GM19452 (cell line): ENCODE results near the gene POC1A.

Experiments used
- ATAC-seq: cut with Tn5 transposase; IDR thresholded peaks from one replicate; pipeline ENCODE4 v1.9.1; 2021; ENCODE audit not compliant: unreplicated experiment

POC1A gene

DNA sequence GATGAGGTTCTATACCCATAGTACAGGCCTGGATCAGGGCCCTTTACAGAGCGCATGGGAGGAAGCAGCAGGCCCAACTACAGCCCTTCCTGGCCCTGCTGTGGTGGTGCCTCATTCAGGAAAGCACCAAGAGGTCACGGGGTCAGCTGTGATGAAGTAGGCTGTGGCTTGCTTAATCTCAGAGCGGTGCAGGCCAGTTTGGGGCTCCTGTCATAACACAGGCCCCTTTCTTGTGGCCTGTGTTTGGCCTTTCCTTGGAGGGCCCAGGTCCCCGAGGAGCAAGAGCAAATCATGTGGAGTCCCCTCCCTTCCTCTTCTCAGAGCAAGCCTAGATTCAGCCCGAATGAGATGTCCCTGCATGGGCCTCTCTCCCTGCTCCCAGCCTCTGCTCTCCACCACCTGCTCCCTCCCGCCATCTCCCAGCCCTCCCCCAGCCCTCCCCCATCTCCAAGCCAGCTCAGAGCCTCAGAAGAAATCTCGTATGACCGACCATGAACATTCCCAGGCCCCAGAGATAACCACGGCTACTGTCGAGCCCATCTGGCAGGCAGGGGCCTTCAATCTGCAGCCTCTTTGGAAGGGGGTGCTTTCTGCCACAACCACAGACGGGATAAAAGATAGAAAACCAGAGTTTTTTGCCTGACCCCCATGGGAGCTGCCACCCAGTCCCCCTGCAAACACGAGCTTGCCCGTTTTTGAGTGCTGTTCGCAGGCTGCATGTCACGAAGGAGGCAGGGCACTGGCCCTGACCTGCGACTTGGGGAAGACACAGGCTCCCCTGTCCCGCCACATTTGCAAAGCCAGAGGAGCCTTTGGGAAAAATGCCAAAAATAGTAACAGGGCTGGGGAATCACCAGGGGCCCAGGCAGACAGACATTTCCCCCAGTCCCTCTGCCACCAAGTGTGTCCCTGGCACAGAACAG is 65.5 kb downstream of the POC1A start:
- no peak for ATAC-seq

DNA sequence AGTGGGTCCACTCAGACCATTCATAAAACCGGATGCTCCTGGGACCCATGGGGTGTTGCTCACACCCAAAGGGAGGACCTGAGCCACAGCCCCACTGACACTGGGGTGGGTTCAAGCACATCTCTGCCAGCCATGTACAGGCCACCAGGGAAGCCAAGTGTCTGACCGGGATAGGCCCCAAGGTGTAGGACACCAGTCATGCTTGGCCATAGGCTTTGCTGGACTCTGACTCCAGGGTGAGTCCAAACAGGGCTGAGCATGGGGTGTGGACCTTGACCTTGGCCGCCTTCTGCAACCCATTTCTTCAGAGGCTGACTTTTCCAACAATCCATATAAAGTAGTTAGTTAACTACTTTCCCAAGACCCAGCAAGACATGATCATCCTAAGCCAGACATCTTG is 66.5 kb downstream of the POC1A start:
- ATAC-seq: no peak

DNA sequence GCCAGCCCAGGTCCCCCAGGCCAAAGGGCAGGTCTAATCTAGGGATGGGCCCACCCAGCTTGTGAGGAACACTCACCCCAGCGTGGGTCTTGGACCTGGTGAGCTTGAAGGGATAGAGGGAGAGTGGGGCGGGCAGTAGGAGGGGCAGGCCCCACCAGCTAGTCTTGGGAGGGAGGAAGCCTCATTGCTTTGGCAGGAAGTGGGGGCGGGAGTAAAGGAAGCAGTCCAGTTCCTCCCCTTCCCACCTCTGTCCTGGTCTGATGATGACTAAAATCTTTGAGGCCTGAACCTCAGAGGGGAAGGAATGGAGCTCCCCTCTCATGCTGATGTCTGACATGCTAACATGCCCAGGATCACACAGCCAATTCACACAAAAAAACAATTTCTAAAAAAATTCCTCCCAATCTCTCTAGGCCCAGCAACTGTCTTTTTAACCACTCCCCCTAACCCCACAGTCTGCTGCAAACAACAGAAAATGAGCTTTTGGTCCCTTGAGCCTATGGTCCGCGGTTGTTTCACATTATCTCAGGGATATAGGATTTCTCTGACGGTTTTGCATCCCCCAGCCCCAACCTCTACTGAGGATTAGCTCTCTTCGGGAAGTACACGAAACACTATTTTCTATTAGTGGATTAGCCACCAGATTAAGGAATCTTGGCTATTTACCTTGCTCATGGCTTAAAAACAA is 67.1 kb downstream of the POC1A start:
- ATAC-seq: no peak

DNA sequence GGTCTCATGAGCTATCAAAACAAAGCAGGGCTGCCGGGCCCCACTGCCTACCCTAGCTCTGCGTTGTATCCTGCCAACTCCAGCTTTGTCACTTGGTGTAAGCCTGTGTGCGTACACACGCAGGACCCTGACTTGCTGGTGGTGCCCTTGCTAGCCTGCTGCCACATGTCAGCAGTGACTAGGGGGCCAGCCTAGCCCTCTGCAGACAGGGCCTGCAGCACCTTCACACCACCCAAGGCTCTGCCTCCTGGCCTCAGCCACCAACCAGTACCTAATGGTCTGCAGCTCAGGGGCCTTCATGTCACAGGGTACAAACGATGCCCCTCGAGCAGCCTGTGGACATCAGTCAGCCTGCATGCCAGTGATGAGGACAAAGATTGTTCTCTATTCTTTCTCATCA is 67.8 kb downstream of the POC1A start:
- no peak for ATAC-seq

DNA sequence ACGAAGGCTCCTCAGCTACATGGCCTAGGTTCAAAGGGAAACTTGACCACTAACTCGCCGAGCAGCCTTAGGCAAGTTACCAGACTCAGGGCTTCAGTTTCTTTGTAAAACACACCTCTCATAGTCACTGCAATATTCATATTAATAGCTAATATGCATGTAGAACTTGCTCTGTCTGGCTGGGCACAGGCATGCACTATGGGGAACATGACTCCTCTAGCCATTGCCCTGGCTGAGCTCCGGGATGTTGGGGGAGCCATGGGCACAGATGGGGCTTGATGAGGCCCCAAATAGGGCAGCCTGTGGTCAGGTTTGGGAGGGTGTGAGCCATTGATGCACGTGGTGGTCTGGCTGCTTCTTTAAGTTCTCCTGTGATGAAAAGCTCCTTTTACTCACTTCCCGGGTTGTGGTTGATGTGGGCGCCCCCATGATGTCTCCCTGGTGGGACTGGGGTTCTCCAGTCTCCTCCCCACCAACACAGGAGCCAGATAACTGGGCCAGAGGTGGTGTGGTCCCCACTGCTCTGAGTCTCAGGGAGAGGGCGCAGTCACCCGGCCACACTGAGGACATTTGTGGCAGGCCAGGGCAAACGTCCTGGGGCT is 68.4 kb downstream of the POC1A start:
- ATAC-seq: no peak

DNA sequence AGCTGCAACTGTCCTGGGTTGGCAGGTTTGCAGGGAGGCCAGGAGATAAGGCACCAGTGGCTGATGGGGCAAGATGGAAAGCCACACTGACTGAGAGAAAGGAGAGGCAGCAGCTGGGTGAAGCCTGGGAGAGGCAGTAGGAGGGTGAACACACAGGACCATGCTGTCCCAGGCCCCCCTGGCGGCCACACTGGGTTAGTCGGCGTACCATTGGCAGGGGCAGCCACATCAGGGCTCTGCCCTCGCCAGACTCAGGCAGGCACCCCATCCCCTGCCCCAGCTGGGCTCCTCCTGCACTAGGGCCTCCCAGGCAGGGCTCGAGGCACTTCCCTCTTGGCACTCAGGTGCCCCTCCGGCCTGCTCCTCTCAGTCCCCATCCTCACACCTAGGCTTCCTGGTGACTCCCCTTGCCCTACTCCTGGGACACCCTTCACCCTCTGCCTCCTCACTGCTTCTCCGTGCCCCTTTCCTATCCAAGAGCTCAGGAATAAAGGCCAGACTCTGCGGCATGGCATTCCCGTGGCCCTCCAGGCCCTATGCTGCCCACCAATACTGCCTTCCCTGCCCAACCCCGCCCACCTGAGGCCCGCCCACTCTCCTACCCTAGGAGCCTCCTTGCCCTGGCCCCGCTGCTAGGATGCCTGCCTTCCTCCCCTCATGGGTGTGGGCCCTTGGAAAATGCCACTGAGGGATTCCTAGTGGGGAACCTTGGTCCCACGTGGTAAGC is 69.1 kb downstream of the POC1A start:
- ATAC-seq: no peak

DNA sequence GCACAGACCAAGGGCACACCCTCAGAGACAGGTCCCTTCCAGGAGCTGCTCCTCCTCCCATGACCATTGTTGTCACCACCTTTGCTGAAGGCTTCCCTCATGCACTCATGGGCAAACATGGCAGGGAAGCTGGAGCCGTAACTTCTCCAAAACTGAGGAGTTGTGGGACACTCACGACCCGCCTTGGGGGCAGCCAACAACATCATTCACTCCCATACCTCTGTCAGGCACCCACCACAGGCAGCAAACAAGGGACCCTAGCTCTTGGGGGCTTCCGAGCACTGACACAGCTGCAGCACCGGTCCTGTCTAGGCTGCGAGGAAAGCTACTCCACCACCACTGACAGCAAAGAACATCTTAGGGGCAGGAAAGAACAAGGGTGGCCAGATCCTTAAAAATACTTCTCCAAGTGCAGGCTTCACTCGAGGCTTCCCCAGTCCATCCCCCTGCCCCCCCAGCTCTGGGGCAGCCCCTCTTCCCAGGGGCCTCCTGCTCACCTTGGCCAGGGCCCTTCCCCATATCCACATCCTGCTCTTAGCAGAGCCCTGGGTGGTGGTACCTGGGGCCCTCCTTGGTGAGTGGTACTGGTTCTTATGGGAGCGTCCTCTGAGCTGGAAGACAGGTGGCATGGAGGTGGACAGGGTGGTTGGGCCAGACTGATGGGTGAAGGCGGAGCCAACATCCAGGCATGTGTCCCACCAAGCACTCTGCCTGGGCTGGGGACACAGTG is 69.8 kb downstream of the POC1A start:
- no peak for ATAC-seq

DNA sequence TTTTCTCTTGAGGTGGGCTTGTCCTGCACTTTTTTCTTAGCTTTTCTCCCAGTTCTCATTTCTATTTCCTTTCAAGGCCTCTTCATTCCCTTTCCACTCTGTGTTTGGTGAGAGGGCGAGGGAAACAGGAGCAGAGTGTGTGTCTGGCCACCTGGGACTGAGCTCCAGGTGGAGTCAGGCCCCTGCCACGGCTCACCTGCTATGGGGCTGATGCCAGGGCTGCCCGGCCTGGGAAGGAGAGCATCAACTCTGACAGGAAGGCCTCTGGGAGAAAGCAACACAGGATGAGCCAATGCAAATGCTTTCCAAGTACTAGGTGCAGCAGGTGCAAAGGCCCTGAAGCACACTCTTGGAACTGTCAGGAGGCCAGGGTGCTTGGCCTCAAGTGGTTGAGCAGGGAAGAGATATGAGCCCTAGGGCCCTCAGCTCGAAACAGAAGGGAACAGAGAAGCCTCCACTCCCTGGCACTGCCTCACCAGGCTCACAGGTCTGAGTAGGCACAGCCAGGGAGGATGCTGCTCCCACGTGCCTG is 70.6 kb downstream of the POC1A start:
- no peak for ATAC-seq

DNA sequence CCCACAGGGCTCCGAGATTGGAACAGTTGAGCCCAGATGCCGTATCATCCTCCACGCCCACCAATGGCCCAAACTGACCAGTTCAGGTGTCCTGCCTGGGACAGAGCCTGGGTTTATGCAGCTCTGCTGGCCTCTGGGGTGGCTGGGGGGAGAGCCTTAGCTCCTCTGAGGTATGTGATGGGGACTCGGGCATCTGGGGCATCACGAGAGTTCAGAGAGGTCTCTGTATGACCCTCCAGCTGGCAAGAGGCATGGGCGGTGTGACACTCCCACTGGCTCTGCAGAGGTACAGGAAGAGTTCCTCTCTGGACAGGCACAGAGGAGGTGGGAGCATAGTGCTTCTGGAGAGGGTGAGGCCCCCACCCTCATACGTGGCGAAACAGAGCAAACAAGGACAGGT is 71.3 kb downstream of the POC1A start:
- no peak for ATAC-seq

DNA sequence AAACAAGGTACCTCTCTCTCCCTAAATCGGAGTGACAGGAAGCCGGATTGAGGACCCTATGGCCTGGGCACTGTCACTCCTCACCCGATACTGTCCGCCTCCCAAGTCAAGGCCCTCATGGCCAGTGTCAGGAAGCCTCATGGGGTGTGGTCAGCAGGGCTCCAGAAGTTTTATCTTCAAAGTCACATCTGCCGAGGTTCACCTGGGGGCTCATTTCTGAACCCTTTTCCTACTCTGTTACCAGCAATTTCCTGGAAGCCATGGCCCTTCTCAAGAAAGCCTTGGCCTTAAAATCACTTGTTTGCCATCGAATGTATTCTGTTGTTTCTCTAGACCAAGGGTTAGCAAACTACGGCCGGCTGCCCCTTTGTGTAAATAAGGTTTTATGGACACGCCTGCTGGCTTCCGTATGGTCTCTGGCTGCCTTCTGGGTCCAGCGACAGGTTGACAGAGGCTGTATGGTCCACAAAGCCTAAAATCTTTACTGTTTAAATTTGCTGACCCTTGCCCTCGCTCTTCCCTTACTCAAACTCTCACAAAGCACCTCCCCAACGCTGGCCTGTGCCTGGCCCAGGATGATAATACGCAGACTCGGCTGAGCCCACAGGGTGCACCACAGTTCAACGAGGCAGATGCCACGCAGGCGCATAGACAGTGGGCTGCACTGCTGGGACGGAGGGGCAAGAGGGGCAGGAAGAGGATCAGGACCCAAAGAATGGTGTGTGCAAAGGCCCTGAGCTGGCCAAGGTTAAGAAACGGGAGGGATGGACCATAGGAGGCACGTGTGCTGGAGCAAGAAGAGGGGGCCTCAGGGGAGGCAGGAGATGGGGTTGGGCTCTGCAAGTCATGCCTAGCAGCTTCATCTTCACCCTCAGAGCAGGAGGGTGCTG is 73.1 kb downstream of the POC1A start:
- ATAC-seq: no peak

DNA sequence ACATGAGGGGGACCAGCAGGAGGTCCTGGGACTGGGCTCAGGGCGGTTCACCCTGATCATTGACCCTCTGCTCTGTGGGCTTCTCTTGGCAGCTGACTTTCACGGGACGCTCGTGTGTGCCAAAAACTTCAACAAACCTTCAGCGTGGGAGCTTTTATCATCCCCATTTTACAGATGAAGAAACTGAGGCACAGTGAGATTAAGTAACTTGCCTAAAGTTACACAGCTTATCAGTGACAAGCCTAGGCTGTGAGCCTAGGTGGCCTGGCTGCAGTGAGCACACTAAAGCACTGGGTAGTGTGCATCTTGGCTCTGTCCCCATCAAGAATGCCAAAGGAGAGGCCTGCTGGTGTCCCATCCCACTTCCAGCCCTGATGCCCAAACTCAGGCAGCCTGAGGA is 74.3 kb downstream of the POC1A start:
- no peak for ATAC-seq

DNA sequence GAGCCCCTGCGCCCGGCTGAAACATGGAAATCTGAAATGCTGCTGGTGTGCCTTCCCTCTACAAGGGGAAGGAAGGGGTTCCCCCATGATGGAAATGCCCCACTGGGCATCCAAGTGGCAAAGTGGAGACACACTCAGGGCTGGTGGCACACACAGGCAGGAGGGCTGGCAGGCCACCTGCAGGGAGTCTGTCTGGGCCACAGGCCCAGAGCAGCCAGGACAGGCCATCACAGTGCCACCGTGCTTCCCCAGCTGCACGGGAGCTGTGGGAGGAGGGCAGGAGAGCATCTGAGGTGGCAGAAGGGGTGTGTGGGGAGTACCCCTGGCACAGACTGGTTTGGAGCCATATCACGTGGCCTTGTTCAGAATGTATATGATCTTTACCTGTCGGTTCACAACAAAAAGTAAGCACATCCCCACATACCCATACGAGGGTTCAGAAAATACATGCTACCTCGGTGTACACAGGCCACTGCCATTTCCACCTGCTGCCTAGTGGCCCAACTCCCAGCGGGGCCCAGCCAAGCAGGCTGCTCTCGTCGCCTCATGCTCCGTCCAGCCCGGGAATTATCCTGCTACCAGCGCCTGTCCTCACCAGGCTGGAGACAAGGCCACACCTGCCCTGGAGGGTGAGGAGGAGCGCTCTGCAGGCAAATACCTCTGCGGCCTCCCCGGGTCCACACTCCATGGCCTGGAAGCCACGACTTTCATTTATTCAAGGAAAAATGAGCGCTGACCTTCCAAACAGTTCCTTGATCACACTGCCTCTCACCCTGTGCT is 75.3 kb downstream of the POC1A start:
- no peak for ATAC-seq

DNA sequence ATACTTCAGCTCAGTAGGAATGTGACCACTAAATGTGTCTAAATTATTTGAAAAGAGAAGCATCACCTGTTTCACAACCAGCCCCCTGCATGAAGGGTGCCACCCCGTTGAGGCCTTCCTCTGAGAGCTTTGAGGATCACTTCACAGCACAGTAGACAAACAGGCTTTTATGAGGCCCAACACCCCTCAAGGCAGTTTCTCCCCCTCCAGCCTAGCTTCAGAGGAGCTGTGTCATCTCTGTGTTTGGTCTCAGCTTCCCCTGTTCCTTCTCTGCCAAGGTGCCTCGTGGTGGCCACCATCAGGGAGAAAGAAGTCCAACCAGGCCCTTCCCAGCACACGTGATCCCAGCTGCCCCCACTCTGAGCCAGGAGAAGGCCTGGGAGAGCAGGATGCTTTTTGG is 76.3 kb downstream of the POC1A start:
- no peak for ATAC-seq

DNA sequence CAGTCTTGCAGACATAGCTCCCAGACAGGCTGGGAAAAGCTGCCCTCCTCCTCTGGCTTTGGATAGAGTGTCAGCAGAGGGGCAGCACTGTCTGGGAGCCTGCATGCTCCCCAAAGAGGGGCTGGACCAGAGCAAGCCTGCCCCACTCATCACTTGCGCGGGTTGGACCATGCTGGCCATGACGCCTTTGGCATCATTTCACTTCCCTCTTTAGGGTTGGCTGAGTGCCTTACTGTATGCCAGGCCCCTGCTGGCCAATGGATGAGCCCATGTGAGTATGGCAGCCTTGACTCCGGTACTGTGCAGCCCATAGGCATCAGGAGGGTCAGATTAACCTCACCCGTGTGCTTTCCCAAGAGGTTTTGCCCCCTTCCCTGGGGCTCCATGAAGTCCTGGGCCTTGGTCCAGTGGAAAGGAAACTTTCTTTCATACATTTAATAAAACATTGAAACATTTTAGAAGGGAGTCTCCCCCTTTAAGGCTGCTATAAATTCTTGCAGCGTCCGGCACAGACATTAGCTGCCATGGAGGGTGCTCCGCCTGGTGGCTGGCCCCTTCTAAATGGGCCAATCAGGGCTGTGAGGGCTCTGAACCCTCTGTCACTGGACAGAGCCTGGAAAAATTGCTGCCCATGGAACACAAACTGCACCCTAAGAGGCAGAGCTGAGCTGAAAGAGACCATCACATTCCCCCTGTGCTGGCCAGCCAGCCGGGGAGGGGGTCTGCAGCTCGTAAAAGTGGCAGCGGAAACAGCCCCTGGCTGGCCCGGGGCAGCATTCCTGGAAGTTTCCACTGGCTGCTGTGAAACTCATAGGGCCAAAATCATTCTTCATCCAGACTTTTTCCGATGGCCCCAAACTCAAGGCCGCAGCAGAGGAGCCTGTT is 77.1 kb downstream of the POC1A start:
- no peak for ATAC-seq

DNA sequence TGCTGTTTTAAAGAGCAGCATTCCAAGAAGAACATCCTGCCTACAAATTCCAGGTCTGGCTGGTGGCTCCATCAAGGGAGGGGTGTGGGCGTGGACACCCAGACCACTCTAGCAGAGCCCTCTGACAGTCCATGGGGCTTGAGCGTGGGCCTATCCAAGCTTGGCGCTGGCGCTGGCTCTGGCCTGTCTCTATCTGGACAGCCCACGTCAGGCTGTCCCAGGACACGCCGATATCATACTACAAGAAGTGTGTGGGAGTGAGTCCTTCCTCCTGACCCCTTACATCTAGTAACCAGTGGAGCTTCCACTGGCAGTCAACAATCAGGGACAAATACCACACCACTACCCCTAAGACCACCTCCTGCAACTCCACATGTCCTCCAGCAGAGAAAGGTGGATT is 80.7 kb downstream of the POC1A start:
- ATAC-seq: no peak

DNA sequence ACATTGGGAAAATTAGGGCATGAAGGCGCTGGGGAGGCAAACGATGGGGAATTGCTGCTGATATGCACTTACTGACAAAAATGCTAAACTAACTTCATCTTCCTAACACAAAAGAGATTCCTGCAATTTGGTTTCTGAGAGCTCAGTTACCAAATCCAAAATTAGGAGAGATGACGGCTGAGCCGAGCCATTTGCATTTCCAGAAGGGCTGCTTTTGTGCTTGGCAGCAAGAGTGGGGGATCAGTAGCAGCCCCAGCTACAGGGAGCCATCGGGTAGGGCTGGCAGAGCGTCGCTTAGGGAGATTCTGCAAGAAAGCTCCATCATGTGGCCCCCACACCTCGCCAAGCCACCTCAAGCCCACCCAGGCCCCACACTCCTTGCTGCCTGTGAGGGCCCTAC is 81.8 kb downstream of the POC1A start:
- ATAC-seq: no peak

DNA sequence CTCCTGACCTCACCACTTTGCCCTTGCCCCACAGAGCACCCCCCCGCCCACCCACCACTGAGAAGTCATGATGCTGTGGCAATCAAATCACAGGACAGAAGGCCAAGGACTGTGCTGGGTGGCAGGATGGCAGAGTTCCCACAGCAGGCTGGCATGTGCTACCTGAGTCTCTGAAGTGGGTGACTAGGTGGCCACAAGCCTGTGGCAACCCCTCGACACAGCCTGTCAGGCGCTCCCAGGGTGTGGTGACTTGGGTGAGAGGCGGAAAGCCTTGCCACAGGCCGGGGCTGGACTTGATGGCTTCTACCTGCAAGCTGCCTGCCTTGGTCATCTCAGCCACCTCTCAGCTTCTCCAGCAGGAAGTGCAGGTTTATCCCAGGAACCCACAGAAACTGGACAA is 82.2 kb downstream of the POC1A start:
- ATAC-seq: no peak
